Measurements from ENCODE around the gene CIAO2A.

The CIAO2A gene

GRCh38 chr15:64032329-64032728, 61.3 kb downstream of the CIAO2A start:
- Histone ChIP-seq H3K27me3 (ENCODE audit: low read depth, low read length) (no peaks in the 10 kb centered on the region), H3K4me1 (ENCODE audit: control insufficient read depth in 1 of 2, insufficient read depth in 2 of 2, low read length in 2 of 2) (peaks cover 0 to 6% of the 10 kb centered on the region in 2 donors), H3K27ac (ENCODE audit: low read length) (no peak overlapping the region), H3K9me3 (ENCODE audit: control insufficient read depth in 1 of 2, low read length in 2 of 2) (no peaks in the 10 kb centered on the region), H3K4me3 (ENCODE audit: low read depth in 1 of 2, low read length in 2 of 2) (no peak overlapping the region), H3K36me3 (ENCODE audit: control insufficient read depth in 1 of 2, insufficient read depth in 2 of 2, low read length in 2 of 2) (no peaks in the 10 kb centered on the region)

- Histone ChIP-seq H3K27me3 (ENCODE audit: low read depth, low read length) (no peaks in the 10 kb centered on the region), H3K27ac (ENCODE audit: low read length) (no peak overlapping the region), H3K4me3 (ENCODE audit: low read depth in 1 of 2, low read length in 2 of 2) (no peak overlapping the region), H3K4me1 (ENCODE audit: control insufficient read depth in 1 of 2, insufficient read depth in 2 of 2, low read length in 2 of 2) (peaks cover 6 to 7% of the 10 kb centered on the region in 2 donors), H3K9me3 (ENCODE audit: control insufficient read depth in 1 of 2, low read length in 2 of 2) (no peaks in the 10 kb centered on the region), H3K36me3 (ENCODE audit: control insufficient read depth in 1 of 2, insufficient read depth in 2 of 2, low read length in 2 of 2) (no peaks in the 10 kb centered on the region)
Observed at GRCh38 chr15:64030123-64030522, 63.5 kb downstream of the CIAO2A start.

GRCh38 chr15:64029633-64030032, 64.0 kb downstream of the CIAO2A start:
- H3K9me3 ChIP-seq (ENCODE audit: control insufficient read depth in 1 of 2, low read length in 2 of 2) = no peaks in the 10 kb centered on the region
- H3K36me3 ChIP-seq (ENCODE audit: control insufficient read depth in 1 of 2, insufficient read depth in 2 of 2, low read length in 2 of 2) = no peaks in the 10 kb centered on the region
- H3K4me1 ChIP-seq (ENCODE audit: control insufficient read depth in 1 of 2, insufficient read depth in 2 of 2, low read length in 2 of 2) = peaks cover 6 to 7% of the 10 kb centered on the region in 2 donors
- H3K4me3 ChIP-seq (ENCODE audit: low read depth in 1 of 2, low read length in 2 of 2) = no peak overlapping the region
- H3K27ac ChIP-seq (ENCODE audit: low read length) = no peak overlapping the region
- no peaks in the 10 kb centered on the region for H3K27me3 ChIP-seq (ENCODE audit: low read depth, low read length)

GRCh38 chr15:64029110-64029509, 64.5 kb downstream of the CIAO2A start:
- Histone ChIP-seq H3K36me3 (ENCODE audit: control insufficient read depth in 1 of 2, insufficient read depth in 2 of 2, low read length in 2 of 2) (no peaks in the 10 kb centered on the region), H3K4me1 (ENCODE audit: control insufficient read depth in 1 of 2, insufficient read depth in 2 of 2, low read length in 2 of 2) (peaks cover 6 to 7% of the 10 kb centered on the region in 2 donors), H3K4me3 (ENCODE audit: low read depth in 1 of 2, low read length in 2 of 2) (no peak overlapping the region), H3K27me3 (ENCODE audit: low read depth, low read length) (no peaks in the 10 kb centered on the region), H3K9me3 (ENCODE audit: control insufficient read depth in 1 of 2, low read length in 2 of 2) (no peaks in the 10 kb centered on the region), H3K27ac (ENCODE audit: low read length) (no peak overlapping the region)

- Histone ChIP-seq H3K4me3 (ENCODE audit: low read depth in 1 of 2, low read length in 2 of 2) (no peak overlapping the region), H3K27ac (ENCODE audit: low read length) (no peak overlapping the region), H3K36me3 (ENCODE audit: control insufficient read depth in 1 of 2, insufficient read depth in 2 of 2, low read length in 2 of 2) (no peaks in the 10 kb centered on the region), H3K27me3 (ENCODE audit: low read depth, low read length) (no peaks in the 10 kb centered on the region), H3K9me3 (ENCODE audit: control insufficient read depth in 1 of 2, low read length in 2 of 2) (no peaks in the 10 kb centered on the region), H3K4me1 (ENCODE audit: control insufficient read depth in 1 of 2, insufficient read depth in 2 of 2, low read length in 2 of 2) (peaks cover 6 to 22% of the 10 kb centered on the region in 2 donors)
Observed at GRCh38 chr15:64026591-64026990, 67.0 kb downstream of the CIAO2A start.

- Histone ChIP-seq H3K4me3 (ENCODE audit: low read depth in 1 of 2, low read length in 2 of 2) (no peak overlapping the region), H3K36me3 (ENCODE audit: control insufficient read depth in 1 of 2, insufficient read depth in 2 of 2, low read length in 2 of 2) (no peaks in the 10 kb centered on the region), H3K4me1 (ENCODE audit: control insufficient read depth in 1 of 2, insufficient read depth in 2 of 2, low read length in 2 of 2) (peaks cover 6 to 26% of the 10 kb centered on the region in 2 donors), H3K9me3 (ENCODE audit: control insufficient read depth in 1 of 2, low read length in 2 of 2) (no peaks in the 10 kb centered on the region), H3K27ac (ENCODE audit: low read length) (no peak overlapping the region), H3K27me3 (ENCODE audit: low read depth, low read length) (no peaks in the 10 kb centered on the region)
Observed at GRCh38 chr15:64024172-64025050, 69.2 kb downstream of the CIAO2A start.

GRCh38 chr15:64023220-64023619, 70.4 kb downstream of the CIAO2A start:
- H3K27me3 ChIP-seq (ENCODE audit: low read depth, low read length) = no peaks in the 10 kb centered on the region
- no peak overlapping the region for H3K4me3 ChIP-seq (ENCODE audit: low read depth in 1 of 2, low read length in 2 of 2)
- H3K27ac ChIP-seq (ENCODE audit: low read length) = no peak overlapping the region
- H3K9me3 ChIP-seq (ENCODE audit: control insufficient read depth in 1 of 2, low read length in 2 of 2) = no peaks in the 10 kb centered on the region
- peaks cover 6 to 26% of the 10 kb centered on the region in 2 donors for H3K4me1 ChIP-seq (ENCODE audit: control insufficient read depth in 1 of 2, insufficient read depth in 2 of 2, low read length in 2 of 2)
- no peaks in the 10 kb centered on the region for H3K36me3 ChIP-seq (ENCODE audit: control insufficient read depth in 1 of 2, insufficient read depth in 2 of 2, low read length in 2 of 2)

GRCh38 chr15:64022571-64022970, 71.1 kb downstream of the CIAO2A start:
- Histone ChIP-seq H3K4me3 (ENCODE audit: low read depth in 1 of 2, low read length in 2 of 2) (no peak overlapping the region), H3K27ac (ENCODE audit: low read length) (no peak overlapping the region), H3K9me3 (ENCODE audit: control insufficient read depth in 1 of 2, low read length in 2 of 2) (no peaks in the 10 kb centered on the region), H3K4me1 (ENCODE audit: control insufficient read depth in 1 of 2, insufficient read depth in 2 of 2, low read length in 2 of 2) (peaks cover 6 to 23% of the 10 kb centered on the region in 2 donors), H3K36me3 (ENCODE audit: control insufficient read depth in 1 of 2, insufficient read depth in 2 of 2, low read length in 2 of 2) (no peaks in the 10 kb centered on the region), H3K27me3 (ENCODE audit: low read depth, low read length) (no peaks in the 10 kb centered on the region)
